Gastrocnemius medialis (tissue), 4 donors: ENCODE measurements around the gene MARCHF10.

Experiments used
- CTCF ChIP-seq, 5 experiments: fragments of 450-650 bp in 3 of 5; fragments of 200-600 bp in 2 of 5; sonication (generic) in 2 of 5; IDR thresholded peaks in 4 of 5; conservative IDR thresholded peaks in 1 of 5; 1 replicate in 4 of 5; 2 replicates in 1 of 5; pipeline ENCODE4 v1.5.1; 2016 to 2019; ENCODE audit warnings: antibody characterized with exemption in 5 of 5, mild to moderate bottlenecking in 3 of 5, moderate library complexity in 3 of 5
- POLR2A ChIP-seq, 2 donors: fragments of 450-650 bp; IDR thresholded peaks; one replicate each; pipeline ENCODE4 v1.6.1; 2017; ENCODE audit warnings: antibody characterized with exemption in 2 of 2, mild to moderate bottlenecking in 2 of 2, moderate library complexity in 2 of 2

GRCh38 chr17:62724398-62725146, 83.5 kb downstream of the MARCHF10 start:
- TF ChIP-seq CTCF (IDR thresholded peaks at IDR 0.05 in 4 of 5, conservative IDR thresholded peaks at IDR 0.05 in 1 of 5) (no peak), POLR2A (IDR thresholded peaks at IDR 0.05) (no peak)
